WTC11 (cell line): ENCODE results near the gene COL13A1.

Experiments used
- CBFB ChIP-seq: sonication (generic); formaldehyde crosslinking; IDR thresholded peaks from 2 replicates; pipeline ENCODE4 v1.8.1; 2022; ENCODE audit warnings: mild to moderate bottlenecking, low read depth, missing genetic modification reagents
- SP1 ChIP-seq: sonication (generic); formaldehyde crosslinking; conservative IDR thresholded peaks from 2 replicates; pipeline ENCODE4 v1.8.1; 2022; ENCODE audit warnings: missing genetic modification reagents
- TEAD4 ChIP-seq: sonication (generic); formaldehyde crosslinking; IDR thresholded peaks from 2 replicates; pipeline ENCODE4 v1.8.0; 2022; ENCODE audit warnings: mild to moderate bottlenecking, missing genetic modification reagents
- ZNF416 ChIP-seq: fragments of 250-450 bp; sonication (Bioruptor Pico); IDR thresholded peaks from 2 replicates; pipeline ENCODE4 v1.9.0; 2021; ENCODE audit warnings: mild to moderate bottlenecking, inconsistent platforms
- TF ChIP-seq, protein P1 (sequence below): fragments of 200-600 bp; IDR thresholded peaks from 2 replicates; pipeline ENCODE4 v1.8.0; 2022; ENCODE audit warnings: antibody characterized with exemption
- TF ChIP-seq, protein P2 (sequence below): sonication (generic); formaldehyde crosslinking; IDR thresholded peaks from 2 replicates; pipeline ENCODE4 v1.8.1; 2023; ENCODE audit warnings: mild to moderate bottlenecking, missing genetic modification reagents, moderate library complexity

DNA sequence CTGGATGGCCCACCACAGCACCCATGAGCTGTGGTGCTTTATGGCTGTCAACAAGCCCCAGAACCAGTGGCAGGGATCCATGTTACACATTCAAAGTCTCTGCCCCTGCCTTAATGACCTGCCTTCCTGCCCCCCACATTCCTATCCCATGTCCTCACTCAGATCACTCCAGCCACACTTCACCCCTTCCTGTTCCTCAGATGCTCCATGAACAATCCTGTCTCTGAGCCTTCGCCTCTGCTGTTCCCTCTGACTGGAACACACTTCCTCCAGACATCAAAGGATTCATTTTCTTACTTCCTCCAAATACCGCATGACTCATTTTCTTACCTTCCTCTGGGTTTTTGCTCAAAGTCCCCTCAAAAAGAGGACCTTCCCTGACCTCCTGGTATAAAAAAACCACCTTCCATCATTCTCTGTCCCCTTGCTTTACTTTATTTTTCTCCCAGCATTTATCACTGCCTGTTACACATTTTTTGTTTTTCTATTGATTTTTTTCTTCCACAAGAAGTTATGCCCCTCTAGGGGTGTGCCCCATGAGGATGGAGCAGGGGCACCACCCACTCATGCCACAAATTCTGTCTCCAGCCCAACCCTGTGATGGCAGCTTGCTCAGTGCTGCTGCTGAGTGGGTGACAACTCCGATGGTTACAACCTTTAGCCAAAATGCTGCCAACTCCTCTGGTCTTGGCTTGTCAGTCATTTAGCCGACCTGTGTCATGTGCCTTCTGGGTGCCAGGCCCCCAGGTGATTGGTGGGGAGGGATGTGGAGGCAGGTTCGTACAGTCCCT, 18.2 kb downstream of the COL13A1 start:
- TF ChIP-seq TEAD4 (no peak), CBFB (CRISPR knock-in tag) (no peak), SP1 (CRISPR knock-in tag) (no peak), ZNF416 (CRISPR knock-in tag) (no peak)
- TF ChIP-seq, protein P1, sequence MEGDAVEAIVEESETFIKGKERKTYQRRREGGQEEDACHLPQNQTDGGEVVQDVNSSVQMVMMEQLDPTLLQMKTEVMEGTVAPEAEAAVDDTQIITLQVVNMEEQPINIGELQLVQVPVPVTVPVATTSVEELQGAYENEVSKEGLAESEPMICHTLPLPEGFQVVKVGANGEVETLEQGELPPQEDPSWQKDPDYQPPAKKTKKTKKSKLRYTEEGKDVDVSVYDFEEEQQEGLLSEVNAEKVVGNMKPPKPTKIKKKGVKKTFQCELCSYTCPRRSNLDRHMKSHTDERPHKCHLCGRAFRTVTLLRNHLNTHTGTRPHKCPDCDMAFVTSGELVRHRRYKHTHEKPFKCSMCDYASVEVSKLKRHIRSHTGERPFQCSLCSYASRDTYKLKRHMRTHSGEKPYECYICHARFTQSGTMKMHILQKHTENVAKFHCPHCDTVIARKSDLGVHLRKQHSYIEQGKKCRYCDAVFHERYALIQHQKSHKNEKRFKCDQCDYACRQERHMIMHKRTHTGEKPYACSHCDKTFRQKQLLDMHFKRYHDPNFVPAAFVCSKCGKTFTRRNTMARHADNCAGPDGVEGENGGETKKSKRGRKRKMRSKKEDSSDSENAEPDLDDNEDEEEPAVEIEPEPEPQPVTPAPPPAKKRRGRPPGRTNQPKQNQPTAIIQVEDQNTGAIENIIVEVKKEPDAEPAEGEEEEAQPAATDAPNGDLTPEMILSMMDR = no peak
- TF ChIP-seq, protein P2, sequence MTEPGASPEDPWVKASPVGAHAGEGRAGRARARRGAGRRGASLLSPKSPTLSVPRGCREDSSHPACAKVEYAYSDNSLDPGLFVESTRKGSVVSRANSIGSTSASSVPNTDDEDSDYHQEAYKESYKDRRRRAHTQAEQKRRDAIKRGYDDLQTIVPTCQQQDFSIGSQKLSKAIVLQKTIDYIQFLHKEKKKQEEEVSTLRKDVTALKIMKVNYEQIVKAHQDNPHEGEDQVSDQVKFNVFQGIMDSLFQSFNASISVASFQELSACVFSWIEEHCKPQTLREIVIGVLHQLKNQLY = no peak
